ENCODE data around the gene CEP19.

DNA sequence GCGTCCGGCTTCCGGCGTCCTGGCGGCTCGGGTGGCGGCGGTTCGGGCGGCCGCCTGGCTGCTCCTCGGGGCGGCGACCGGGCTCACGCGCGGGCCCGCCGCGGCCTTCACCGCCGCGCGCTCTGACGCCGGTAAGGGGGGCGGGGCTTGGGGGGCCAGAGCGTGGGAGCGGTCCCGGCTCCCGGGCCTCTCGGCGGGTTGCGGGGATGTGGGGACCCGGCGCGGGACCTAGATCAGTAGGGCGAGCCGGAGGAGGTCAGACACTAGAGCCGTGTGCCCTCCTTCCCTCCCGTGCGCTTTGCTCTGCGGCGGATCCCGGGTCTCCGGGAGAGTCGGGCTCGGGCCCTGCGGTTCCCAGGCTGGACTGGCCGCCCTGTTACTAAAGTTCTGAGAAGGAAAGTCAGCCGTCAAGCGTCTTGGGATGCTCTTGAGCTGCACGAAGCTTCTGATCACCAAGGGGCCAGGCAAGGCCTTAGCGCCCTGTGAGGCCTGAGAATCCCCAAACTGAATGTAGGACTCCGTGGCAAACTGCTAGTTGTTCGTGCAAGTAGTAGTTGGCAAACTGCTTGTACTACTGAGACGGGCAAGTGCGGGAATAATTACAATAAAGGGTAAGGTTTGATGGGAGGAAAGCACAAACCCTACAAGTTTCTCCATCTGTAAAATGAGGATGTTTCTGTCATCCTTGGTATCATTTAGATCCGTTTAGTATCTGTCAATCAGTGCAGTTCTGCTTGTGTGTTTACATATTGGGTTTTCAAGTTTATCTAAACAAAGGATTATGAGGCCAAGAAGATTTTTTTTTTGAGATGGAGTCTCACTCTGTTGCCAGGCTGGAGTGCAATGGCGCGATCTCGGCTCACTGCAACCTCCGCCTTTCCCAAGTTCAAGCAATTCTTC, 714 bp upstream of the CEP19 start:
- TF ChIP-seq FOXA1 (IDR thresholded peaks at IDR 0.05), result no peak
- TF ChIP-seq, protein P1, sequence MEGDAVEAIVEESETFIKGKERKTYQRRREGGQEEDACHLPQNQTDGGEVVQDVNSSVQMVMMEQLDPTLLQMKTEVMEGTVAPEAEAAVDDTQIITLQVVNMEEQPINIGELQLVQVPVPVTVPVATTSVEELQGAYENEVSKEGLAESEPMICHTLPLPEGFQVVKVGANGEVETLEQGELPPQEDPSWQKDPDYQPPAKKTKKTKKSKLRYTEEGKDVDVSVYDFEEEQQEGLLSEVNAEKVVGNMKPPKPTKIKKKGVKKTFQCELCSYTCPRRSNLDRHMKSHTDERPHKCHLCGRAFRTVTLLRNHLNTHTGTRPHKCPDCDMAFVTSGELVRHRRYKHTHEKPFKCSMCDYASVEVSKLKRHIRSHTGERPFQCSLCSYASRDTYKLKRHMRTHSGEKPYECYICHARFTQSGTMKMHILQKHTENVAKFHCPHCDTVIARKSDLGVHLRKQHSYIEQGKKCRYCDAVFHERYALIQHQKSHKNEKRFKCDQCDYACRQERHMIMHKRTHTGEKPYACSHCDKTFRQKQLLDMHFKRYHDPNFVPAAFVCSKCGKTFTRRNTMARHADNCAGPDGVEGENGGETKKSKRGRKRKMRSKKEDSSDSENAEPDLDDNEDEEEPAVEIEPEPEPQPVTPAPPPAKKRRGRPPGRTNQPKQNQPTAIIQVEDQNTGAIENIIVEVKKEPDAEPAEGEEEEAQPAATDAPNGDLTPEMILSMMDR (IDR thresholded peaks at IDR 0.05; ENCODE audit: low read depth, low read length, missing input control), result no peak
- TF ChIP-seq, protein P2, sequence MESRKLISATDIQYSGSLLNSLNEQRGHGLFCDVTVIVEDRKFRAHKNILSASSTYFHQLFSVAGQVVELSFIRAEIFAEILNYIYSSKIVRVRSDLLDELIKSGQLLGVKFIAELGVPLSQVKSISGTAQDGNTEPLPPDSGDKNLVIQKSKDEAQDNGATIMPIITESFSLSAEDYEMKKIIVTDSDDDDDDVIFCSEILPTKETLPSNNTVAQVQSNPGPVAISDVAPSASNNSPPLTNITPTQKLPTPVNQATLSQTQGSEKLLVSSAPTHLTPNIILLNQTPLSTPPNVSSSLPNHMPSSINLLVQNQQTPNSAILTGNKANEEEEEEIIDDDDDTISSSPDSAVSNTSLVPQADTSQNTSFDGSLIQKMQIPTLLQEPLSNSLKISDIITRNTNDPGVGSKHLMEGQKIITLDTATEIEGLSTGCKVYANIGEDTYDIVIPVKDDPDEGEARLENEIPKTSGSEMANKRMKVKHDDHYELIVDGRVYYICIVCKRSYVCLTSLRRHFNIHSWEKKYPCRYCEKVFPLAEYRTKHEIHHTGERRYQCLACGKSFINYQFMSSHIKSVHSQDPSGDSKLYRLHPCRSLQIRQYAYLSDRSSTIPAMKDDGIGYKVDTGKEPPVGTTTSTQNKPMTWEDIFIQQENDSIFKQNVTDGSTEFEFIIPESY (IDR thresholded peaks at IDR 0.05), result no peak
- TF ChIP-seq RXRA (IDR thresholded peaks at IDR 0.05), result no peak
- no peak for TF ChIP-seq SP1 (IDR thresholded peaks at IDR 0.05)
- no peak for TF ChIP-seq RAD21 (IDR thresholded peaks at IDR 0.05)
- no peak for TF ChIP-seq GABPA (IDR thresholded peaks at IDR 0.05 in 1 of 2, conservative IDR thresholded peaks at IDR 0.05 in 1 of 2)
